ENCODE results near the gene PDZD2.

DNA sequence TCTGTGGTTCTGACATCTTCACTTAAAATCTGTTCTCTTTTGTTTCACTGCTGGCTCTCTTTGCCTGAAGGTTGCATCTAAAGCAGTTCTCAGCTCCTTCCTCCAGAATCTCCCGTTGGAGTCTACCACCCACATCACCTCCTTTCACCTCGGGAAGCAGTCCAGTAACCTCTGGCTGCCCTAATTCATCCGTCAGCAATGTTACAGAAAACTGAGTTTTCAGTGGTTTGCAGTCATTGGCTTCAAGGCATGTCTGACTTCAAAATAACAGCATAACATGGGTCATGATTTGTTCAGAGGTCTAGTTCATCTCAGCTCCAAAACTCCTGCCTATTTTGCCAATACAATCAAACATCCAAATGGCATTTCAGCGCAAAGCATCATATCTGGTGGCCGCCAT is 427.5 kb downstream of the PDZD2 start:
- TF ChIP-seq, protein P1, sequence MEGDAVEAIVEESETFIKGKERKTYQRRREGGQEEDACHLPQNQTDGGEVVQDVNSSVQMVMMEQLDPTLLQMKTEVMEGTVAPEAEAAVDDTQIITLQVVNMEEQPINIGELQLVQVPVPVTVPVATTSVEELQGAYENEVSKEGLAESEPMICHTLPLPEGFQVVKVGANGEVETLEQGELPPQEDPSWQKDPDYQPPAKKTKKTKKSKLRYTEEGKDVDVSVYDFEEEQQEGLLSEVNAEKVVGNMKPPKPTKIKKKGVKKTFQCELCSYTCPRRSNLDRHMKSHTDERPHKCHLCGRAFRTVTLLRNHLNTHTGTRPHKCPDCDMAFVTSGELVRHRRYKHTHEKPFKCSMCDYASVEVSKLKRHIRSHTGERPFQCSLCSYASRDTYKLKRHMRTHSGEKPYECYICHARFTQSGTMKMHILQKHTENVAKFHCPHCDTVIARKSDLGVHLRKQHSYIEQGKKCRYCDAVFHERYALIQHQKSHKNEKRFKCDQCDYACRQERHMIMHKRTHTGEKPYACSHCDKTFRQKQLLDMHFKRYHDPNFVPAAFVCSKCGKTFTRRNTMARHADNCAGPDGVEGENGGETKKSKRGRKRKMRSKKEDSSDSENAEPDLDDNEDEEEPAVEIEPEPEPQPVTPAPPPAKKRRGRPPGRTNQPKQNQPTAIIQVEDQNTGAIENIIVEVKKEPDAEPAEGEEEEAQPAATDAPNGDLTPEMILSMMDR (conservative IDR thresholded peaks at IDR 0.05): no peak
- no peak for TF ChIP-seq EZH2 (IDR thresholded peaks at IDR 0.05; ENCODE audit: low read depth)

Measured in PC-9 (cell line).